Activated CD4-positive, alpha-beta memory T cell treated with anti-CD3 and anti-CD28 coated beads, Interleukin-2, amount 10 ng/mL, durations not matched to agents 7 days and 5 days (primary cell): ENCODE data around the gene OGG1. TPM values are rescaled to one million over a fixed set of nuclear protein-coding genes. Genes with fewer than 3 reads are reported as not detected.

Experiments
- total RNA-seq, 2 experiments: library from RNA; stranded (reverse); gene quantifications; one replicate each; pipeline ENCODE4 v1.2.3, GENCODE V29; 2021

The OGG1 gene
- total RNA-seq, 2 experiments from 2014 or later: 29.5 to 34.3 TPM

Other genes starting within 250 kb of the OGG1 start
- under 1 TPM in 1 of 2 experiments, not detected in 1; 0.05 TPM for gene LHFPL4, start 196.1 kb upstream of the OGG1 start, total RNA-seq
- 10 to 100 TPM; 57.2 to 62.0 TPM for gene MTMR14, start 100.4 kb upstream of the OGG1 start, total RNA-seq
- under 1 TPM in 1 of 2 experiments, not detected in 1; 0.33 TPM for gene CPNE9, start 46.1 kb upstream of the OGG1 start, total RNA-seq
- gene BRPF1, start 18.2 kb upstream of the OGG1 start, total RNA-seq: 10 to 100 TPM; 38.9 to 41.9 TPM
- 10 to 100 TPM; 18.5 to 20.2 TPM for gene CAMK1, start 20.0 kb downstream of the OGG1 start, total RNA-seq
- gene TADA3, start 42.5 kb downstream of the OGG1 start, total RNA-seq: 10 to 100 TPM; 88.1 to 88.3 TPM
- gene ARPC4, start 43.1 kb downstream of the OGG1 start, total RNA-seq: 100 to 1,000 TPM; 255 to 266 TPM
- gene TTLL3, start 60.3 kb downstream of the OGG1 start, total RNA-seq: 10 to 100 TPM; 50.8 to 59.0 TPM
- gene RPUSD3, start 94.1 kb downstream of the OGG1 start, total RNA-seq: 10 to 100 TPM; 51.5 to 53.6 TPM
- gene CIDEC, start 130.3 kb downstream of the OGG1 start, total RNA-seq: not detected
- 10 to 100 TPM; 25.4 to 28.6 TPM for gene JAGN1, start 140.7 kb downstream of the OGG1 start, total RNA-seq
- gene IL17RE, start 152.9 kb downstream of the OGG1 start, total RNA-seq: 1 to 10 TPM; 1.7 to 3.0 TPM
- gene IL17RC, start 167.1 kb downstream of the OGG1 start, total RNA-seq: under 1 TPM; 0.23 to 0.45 TPM
- 10 to 100 TPM; 15.9 to 17.1 TPM for gene CRELD1, start 183.9 kb downstream of the OGG1 start, total RNA-seq
- 1 to 10 TPM; 5.4 to 6.1 TPM for gene PRRT3, start 202.5 kb downstream of the OGG1 start, total RNA-seq
- 10 to 100 TPM; 55.5 to 59.5 TPM for gene EMC3, start 236.9 kb downstream of the OGG1 start, total RNA-seq